GM19035 (cell line): ENCODE measurements around the gene UNKL.

Experiments
- ATAC-seq: cut with Tn5 transposase; IDR thresholded peaks from one replicate; pipeline ENCODE4 v1.9.1; 2021; ENCODE audit not compliant: unreplicated experiment

The UNKL gene

DNA sequence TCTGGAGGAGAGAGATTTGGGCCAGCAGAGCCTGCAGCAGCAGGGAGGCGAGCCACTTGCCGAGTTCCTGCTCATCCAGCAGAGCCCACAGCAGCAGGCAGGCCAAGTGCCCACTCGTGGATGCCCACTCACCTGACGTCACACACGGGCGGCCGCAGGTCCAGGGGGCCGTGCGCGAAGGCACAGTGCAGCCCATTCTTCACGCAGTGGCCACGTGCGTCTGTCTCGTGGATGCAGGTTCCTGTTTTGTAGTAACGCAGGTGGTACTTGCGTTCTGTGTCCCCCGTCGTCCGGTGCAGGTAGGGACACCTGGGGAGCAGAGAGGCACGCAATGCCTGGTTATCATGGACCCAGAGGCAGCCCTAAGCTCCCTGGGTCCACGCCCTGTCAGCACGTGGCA lies 11.5 kb downstream of the UNKL start:
- no peak for ATAC-seq

DNA sequence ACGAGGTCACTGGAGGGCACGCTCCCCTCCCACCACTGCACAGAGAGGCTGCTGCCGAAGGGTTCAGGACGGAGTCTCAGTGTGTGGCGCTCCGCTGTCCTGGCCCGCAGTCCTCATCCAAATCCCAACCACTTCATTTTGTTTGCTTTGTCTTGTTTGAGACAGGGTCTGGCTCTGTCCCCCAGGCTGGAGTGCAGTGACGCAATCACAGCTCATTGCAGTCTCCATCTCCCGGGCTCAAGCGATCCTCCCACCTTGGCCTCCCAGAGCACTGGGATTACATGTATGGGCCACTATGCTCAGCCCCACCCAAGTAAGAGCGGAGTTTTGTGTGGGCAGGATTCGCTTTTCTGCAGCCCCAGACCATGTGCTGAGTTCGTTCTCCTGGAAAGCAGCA lies 12.7 kb downstream of the UNKL start:
- no peak for ATAC-seq

DNA sequence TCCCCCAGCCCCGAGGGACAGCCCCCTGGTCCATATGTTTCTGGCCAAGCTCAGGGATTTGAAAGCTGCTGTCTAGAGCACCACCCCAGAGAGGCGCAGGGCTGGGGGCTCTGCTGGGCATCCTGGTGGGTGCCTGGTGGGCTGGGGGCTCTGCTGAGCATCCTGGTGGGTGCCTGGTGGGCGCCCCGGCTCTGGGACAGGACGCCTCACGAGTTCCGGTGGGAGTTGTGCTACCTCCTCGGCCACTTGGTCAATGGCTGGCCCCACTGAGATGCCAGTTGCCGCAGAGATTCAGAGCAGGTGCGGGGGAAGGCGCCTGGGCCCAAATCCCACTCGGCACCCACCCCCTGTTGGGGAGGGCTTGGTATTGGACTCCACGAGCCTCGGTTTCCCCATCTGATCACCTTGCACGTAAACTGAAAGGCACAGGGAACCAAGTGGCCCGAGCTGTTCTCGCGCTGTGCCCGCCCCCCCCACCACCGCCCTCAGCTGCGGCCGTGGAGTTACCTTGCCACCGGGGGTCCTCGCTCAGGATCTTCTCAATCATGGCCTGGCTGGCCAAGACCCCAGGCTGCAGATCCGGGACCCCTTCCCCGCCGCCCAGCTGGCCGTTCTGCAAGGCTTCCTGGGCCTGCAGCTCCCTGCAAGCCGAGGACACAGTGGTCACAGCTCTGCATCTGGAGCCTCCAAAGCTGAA lies 13.3 kb downstream of the UNKL start:
- no peak for ATAC-seq

DNA sequence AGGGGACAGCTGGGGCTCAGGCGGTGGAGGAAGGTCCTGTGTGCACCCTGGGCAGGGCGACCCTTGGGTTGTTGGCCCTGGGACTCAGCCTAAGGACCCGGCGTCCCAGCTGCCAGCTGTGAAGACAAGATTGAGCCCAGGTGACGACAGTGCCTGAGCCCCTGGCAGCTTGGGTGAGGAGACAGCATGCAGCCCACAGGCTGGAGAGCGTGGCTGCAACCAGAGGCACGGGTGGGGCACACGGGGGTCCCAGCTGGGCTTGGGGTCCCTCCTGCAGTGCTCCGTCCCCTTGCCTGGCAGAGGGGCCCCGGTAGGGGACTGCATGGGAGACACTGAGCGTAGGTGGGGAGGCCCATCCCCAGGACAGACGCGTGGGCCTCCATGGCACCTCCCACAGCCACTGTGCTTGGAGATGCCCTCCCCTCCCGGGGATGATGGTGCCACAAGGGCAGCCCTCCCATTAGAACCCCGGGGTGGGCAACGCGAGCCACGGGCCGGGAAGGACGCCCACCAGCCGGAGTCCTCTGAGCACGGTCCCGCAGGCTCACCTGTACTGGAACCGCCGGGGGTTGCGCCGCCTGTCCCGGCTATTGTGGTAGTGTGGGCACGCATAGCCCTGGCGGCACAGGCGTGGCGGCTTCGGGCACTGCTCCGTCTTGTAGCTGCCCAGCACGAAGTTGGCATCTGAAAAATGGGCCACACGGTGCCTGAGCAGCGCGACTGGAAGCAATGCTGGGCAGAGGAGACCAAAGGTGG lies 15.5 kb downstream of the UNKL start:
- ATAC-seq = no peak

DNA sequence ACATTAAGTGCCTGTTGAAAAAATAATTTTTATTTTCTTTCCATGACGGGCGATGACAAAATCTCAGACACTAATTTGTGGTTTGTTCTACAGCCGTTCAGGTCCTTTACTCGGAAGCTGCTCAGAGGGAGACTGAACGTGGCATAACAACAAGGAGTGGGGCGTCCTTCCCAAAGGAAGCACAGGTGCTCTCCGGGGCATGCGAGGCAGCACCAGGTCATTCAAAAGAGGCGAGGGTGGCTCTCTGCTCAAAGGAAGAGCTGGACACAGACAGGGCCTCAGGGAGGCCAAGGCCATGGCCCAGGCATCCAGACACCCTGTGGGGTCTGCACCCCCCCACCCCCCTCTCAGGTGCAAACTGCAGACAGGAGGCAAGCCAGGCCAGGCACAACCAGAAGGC lies 16.2 kb downstream of the UNKL start:
- ATAC-seq = no peak

DNA sequence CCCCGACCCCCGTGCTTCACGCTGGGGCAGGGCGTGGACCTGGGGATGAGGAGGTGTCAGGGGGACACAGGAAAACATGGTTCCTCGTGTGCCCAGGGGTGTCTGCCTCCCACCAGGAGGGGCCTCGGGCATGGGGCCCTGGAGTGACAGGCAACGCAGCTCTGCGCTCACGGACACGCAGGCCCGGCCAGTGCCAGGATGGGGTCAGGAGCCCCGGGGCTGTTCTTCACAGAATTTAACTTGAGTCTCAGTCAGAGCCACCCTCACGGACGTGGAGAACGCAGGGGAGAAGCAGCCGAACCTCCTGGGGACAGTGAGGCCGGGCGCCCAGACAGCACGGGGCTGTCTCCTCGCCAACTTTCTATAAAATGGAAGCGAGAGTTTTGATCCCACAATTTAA lies 16.7 kb downstream of the UNKL start:
- ATAC-seq = no peak

DNA sequence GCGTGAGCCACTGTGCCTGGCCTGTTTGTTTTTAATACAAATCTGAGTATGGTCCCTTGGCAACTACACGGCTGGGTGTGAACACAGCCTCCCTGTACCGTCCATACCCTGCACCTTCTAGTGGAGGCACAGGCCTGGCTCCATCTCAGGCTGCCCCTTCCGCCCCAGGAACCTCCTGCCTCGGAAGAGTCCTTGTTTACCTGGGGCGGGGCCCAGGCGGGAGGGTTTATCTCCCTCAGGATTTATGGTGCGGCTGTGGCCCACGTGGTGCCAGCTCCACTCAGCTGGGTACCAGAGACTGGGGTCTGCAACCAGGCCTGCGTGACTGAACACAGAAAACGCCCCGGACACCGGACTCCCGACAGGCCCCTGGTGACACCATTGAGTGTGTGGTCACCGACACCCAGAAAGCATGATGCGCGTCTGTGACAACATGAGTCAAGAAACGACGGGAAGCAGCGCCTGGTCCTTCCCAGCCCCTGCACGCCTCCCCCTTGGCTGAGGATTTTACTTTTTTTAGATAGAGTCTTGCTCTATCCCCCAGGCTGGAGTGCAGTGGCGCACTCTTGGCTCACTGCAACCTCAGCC lies 19.0 kb downstream of the UNKL start:
- no peak for ATAC-seq

DNA sequence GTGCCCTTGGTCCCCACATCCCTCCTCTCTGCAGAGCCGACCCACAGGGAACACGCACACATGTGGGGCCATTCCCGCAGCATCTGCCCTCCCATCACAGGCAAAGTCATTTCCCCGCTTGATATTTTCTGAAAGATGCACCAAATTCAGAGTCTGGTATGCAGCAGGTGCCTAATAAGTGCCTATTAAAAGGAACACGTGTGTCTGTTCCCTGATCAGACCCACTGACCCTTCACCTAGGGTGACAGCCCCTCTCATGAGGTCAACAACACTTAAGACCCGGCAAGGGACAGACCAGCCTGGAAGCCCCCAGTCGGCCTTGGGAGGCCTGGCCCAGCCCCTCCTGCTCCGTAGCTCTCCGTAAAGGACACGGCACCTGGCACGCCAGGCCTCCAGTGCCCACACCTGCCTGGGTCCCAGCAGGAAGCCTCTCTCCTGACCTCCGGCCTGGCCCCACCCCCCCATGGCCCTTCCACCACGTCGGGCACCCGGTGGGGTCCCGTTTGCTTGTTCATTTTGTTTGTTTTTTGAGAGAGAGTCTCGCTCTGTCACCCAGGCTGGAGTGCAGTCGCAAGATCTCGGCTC lies 20.0 kb downstream of the UNKL start:
- no peak for ATAC-seq

DNA sequence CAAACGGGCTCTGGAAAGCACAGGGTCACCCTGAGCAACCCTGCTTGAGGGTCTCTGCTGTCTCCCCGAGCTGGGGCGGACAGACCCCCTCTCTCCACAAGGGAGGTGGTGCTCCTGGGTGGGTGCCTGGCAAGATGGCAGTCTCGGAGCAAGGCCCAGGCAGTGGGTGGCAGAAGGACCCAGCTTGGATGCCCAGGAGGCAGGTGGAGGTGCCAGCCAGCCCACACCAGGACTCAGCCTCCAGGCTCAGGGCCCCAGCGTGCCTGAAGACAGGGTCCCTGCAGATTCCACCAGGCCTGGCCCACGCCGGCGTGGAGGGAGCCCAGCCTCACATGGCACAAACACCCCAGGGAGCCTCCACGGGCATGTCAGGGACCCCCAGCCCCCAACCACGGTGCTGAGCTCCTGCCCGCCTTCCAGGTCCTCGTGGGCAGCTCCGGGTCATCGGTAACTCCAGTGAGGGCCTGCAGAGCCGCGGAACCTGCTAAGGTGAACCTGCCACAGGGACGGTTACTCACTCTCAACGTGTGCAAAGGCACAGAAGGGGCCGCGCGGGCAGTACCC lies 20.8 kb downstream of the UNKL start:
- ATAC-seq = no peak

DNA sequence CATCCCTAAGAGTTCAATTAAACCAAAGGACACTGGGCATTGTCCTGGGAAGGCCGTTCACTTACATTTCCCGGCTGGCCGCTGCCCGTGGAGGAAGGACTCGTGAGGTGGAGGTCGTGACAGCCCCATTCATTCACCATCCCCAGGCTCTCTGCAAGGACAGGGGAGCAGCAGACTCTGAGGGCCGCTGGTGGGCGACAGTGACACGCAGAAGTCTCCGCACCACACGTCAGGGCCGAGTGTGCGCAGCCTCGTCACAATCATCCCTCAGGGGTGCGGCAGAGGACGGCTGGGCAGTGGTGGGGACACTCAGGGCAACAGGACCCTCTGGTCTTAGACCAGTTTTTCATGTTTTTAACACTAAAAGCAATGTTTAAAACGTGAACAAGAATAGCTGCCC lies 21.7 kb downstream of the UNKL start:
- ATAC-seq = no peak

DNA sequence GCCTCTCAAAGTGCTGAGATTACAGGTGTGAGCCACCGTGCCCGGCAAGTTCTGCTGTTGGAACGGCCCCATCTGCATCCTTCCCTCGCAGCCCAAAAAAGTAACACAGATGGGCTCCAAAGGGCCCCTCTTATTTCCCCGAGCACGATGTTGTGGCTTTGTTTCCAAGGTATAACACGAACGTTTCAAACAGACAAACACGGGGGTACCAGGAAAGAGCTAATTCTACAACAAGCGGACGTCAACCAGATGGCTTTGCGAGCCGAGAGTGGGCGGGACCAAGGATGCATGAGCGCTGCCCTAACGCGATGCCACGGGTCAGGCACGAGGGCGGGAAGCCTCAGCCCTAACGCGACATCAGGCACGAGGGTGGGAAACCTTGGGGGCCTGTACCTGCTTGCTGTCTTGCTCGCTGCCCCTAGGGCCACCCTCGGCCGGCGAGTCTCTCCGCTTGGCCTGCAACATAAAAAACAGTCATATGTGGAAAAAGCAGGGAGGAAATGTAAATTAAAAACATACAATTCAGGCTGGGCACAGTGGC lies 24.2 kb downstream of the UNKL start:
- no peak for ATAC-seq

DNA sequence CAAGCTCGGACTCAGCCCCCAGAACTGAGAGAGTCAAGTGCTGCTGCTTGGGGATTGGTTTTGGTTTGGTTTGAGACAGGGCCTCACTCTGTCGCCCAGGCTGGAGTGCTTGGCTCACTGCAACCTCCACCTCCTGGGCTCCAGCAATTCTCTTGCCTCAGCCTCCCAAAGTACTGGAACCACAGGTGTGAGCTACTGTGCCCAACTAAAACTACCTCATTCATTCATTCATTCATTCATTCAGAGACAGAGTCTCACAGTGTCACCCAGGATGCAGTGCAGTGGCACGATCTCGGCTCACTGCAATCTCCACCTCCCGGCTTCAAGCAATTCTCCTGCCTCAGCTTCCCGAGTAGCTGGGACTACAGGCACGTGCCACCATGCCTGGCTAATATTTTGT lies 24.7 kb downstream of the UNKL start:
- ATAC-seq = no peak

DNA sequence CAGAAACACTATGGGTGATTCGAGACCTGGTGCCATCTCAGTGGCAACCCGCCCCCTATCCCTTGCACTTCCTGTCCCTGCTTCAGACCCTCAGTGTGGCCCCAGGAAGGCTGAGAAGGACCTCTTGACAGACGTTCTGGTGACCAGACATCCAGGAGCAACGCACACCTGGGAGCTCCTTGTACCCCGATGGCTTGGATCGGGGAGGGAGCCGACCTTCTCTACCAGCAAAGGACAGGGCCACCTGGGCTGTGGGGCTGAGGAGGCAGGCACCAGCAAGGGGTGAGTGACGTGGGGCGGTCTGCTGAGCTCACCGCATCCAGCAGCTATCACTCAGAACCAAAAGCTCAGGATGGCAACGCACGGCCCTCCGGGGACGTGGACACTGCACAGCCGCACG lies 27.2 kb downstream of the UNKL start:
- no peak for ATAC-seq

DNA sequence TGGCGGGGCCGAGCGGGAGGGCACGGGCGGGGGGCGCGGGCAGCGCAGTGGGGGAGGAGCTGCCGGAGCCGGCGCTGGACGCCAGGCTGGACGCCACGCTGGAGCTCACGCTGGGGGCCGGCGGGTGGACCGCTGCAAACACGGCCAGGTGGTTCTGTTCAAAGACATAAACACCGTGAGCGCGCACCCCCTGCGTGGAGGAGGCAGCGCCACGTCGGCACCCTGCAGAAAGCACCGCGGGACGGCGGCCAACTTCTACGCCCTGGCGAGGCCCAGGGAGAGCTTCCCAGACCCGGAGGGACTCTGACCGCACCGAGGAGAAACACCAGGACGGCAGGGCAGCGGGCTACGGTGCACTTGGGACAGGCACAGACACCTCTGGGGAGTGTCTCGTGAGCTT lies 29.3 kb downstream of the UNKL start:
- ATAC-seq = no peak

DNA sequence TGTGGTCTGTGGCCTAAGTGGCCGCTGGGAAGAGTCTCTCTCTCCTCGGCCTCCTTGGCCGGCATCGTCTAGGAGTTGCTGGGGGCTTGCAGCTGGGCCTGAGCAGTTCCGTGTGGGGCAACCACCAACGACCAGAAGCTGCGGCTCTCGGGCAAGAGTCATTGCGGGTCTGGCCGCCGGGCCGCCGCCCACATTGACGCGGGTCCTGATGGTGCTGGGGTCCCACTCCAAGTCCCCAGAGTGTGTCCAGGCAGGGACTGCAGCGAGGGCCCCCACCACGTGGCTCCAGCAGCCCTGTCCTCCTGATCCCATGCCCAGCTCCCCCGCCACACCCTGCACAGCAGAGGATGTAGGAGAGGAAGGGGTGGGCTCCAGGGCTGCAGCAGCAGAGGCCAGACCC lies 30.9 kb downstream of the UNKL start:
- no peak for ATAC-seq

DNA sequence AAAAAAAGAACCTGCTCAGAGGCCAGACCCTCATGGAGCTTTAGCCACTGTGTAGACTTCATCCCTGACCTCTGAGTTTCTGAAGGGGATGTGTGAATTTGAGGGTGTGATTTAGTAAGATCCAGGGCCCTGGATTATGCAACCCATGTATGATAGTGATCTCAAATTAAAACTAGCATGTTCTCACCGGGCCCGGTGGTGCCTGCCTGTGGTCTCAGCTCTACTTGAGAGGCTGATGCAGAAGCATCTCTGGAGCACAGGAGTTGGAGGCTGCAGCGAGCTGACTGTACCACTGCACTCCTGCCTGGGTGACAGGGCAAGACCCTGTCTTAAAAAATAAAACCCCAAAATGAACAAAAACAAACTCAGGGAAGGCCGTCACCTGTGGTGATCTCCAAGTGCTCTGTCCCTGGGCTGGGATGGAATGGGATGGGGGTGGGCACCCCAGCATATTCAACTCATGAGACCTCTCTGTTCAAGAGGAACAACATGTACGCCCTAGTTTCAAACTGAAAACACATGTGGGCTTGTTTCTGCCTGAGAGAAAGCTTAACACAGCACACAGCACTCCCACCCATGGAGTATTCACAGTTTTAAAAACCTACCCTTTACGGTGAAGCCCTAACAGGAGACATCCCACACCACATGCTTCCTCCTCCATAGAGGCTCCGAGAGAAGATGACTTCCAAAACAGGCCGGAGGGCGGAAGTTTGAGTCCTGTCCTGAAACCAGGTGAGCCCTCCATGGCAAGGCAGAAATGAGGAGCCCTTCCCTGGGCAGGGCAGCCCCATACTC lies 32.7 kb downstream of the UNKL start:
- no peak for ATAC-seq

DNA sequence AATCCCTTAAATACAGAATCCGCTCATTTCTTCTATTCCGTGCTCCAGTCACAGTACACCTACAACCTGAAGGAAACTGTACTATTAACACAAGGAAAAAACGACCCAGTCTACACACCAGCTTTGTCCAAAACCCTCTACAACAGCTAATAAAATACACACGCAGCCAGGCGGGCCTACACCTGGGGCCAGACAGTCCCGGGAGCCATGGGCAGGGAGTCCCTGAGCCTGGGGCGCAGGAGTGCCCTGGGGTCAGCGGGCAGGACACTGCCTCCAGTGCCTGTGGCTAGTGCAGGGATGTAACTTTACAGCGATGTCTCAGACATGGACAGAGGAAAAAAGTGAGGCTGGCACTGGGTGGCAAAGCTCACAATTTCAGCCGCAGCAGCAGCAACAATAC lies 34.3 kb downstream of the UNKL start:
- ATAC-seq = no peak

DNA sequence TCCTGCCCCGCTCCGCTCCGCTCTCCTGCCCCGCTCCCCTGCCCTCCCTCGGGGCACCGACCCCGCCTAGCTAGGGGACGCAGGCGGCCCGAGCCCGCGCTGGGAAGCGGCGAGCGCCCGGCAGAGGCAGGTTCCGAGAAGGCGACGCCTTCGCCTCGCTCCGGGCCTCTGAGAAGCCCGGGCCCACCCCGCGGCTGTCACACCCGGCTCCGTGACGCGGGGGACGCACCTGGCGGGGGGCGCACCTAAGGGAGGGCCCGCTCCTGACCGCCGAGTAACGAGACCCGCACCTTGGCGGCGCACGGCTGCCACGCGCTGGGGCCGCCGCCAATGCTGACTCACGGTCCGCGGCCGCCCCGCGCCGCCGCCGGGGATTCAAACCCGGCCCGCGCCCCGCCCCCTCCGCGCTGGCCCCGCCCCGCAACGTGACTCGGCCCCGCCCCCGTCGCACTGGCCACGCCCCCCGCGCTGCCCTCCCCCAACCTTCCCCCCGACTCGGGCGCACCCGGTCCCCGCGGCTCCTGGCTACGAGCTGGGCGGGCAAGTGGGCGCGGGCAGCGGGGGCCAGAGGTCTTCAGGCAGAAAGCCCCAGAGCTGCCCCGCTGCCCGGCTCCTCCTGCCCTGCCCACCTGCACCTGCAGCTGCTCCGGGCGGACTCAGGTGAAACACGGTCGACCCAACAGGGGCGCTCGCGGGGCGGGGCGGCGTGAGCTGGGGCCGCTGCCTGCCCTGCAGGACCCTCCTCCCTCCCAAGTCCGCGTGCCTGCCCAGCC lies 35.0 kb downstream of the UNKL start:
- ATAC-seq = peak; percentile 62

DNA sequence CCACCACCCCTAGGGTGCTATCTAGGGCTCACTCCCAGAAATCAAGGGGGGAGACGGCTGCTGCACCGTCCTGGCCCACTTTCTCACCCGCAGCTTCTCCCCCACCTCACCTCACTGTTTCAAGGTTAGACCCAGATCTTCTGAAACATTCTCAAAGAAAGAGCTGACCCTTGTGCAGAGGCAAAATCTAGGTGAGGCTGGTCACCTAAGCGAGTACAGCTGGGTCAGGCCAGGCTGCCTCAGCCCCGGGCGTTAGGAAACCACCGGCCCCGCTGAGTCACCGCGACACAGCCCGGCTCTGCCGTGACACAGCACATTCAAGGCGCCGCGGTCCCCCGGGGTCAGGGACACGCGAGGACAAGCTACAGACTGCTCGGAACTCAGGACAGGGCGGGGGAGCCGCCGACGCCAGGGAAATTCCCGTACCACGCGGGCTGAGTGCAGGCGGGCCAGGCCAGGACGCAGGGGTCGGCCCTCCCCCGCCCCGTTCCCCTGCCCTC lies 35.6 kb downstream of the UNKL start:
- peak; percentile 43 for ATAC-seq
